ENCODE results near the gene ETFA. TPM values are rescaled to one million over a fixed set of nuclear protein-coding genes. Genes with fewer than 3 reads are reported as not detected.

Gene ETFA
- total RNA-seq, 1 donor from 2014 or later, result 151 TPM

GRCh38 chr15:76340198-76340802 lies 29.0 kb upstream of the ETFA start:
- peak; percentile 66 for DNase-seq

- peak; percentile 49 for DNase-seq
These were observed 28.3 kb upstream of the ETFA start for GRCh38 chr15:76339305-76340197.

GRCh38 chr15:76338486-76339304 lies 27.4 kb upstream of the ETFA start:
- DNase-seq, result peak; percentile 29

- peak; percentile 41 for DNase-seq
These were observed 26.6 kb upstream of the ETFA start for GRCh38 chr15:76337696-76338485.

GRCh38 chr15:76337059-76337695 lies 25.9 kb upstream of the ETFA start:
- DNase-seq, result peak; percentile 58

- peak; percentile 90 for DNase-seq
These were observed 25.2 kb upstream of the ETFA start, which contains the start of gene ISL2 for GRCh38 chr15:76336254-76337058. TSS of gene ISL2 (plus strand) at chr15:76336773. CDS start at chr15:76336884, 111 bp downstream.

- peak; percentile 49 for DNase-seq
These were observed 24.3 kb upstream of the ETFA start for GRCh38 chr15:76335307-76336253.

- DNase-seq, result no peak
These were observed 23.4 kb upstream of the ETFA start for GRCh38 chr15:76334438-76335306.

- DNase-seq, result no peak
These were observed 22.6 kb upstream of the ETFA start for GRCh38 chr15:76333720-76334437.

- DNase-seq, result no peak
These were observed 22.0 kb upstream of the ETFA start for GRCh38 chr15:76333309-76333708.

- DNase-seq, result no peak
These were observed 21.5 kb upstream of the ETFA start for GRCh38 chr15:76332796-76333195.

GRCh38 chr15:76330080-76330680 lies 18.9 kb upstream of the ETFA start:
- peak; percentile 49 for DNase-seq

- DNase-seq, result no peak
These were observed 17.7 kb upstream of the ETFA start for GRCh38 chr15:76328958-76329357.

GRCh38 chr15:76328106-76328696 lies 16.9 kb upstream of the ETFA start:
- DNase-seq, result no peak

- no peak for DNase-seq
These were observed 16.2 kb upstream of the ETFA start for GRCh38 chr15:76327191-76328105.
